T1000 (cell line): ENCODE measurements around the gene ALK.
A peak's percentile ranks its signal among the peaks of the same experiment; 100 is the strongest.

Source experiments
- DNase-seq: peaks from one replicate; lab custom pipeline; 2025; ENCODE audit warnings: mixed read lengths; lab: John Stamatoyannopoulos, UW

ALK gene

DNA sequence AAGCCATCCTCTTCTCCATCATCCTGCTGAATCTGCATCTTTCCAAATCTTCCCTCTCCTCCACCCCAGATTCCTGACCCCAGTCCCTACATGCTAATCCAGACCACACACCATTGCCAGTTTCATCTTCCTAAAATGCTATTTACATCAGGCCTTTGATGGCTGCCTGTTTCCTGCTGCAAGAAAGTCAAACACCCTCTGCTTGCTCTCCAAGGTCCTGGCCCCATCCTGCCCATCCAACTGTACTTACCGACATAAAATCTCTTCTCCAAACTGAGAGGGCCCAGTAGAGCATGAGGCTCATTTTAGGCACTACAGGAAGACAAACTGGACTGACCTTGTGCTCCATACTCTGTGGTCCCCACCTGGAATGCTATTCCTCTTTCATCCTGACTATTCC is 19.0 kb downstream of the ALK start:
- DNase-seq, result no peak

DNA sequence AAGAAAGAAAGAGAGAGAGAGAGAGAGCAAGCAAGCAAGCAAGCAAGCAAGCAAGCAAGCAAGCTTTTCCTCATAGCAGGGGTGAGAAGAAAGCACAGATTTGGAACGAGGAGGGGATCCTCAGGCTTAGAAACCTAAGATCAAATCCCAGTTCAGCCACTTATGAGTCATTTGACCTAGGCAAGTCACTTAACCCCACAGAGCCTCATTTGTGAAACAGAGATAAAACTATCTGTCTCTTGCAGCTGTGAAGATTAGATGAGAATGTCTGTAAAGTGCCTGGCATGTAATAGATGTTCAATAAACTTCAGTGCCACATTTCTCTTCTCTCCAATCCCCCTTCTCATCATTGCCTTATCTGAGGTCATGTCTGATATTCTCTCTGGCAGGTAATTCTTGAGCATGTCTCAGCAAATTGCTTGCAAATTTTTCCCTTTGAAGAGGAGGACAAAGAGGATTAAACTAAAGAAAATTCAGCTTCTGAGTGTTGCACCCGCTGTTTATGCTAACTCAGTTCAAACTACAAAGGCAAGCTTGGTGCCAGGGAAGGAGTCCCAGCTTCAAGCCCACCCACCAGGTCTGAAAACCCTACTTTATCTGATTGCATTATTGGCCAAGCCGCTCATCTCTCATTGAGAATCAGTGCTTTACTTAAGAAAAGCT is 20.3 kb downstream of the ALK start:
- no peak for DNase-seq

DNA sequence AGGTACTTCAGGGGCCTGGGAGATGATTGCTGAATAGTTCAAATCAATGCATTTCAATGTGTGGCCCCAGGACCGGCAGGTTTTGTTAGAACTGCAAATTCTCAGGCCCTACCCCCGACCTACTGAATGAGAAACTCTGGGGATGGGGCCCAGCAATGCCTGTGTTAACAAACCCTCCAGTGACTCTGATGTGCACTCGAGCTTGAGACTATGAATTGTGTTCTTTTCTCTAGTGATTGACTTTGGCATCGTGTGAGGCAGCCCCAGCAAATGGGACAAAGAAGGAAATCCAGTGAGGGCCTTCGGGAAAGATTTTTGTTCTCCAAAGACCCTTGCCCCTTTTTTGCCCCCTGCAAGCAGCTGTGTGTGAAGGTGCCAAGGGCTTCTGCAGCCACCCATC is 22.4 kb downstream of the ALK start:
- no peak for DNase-seq

DNA sequence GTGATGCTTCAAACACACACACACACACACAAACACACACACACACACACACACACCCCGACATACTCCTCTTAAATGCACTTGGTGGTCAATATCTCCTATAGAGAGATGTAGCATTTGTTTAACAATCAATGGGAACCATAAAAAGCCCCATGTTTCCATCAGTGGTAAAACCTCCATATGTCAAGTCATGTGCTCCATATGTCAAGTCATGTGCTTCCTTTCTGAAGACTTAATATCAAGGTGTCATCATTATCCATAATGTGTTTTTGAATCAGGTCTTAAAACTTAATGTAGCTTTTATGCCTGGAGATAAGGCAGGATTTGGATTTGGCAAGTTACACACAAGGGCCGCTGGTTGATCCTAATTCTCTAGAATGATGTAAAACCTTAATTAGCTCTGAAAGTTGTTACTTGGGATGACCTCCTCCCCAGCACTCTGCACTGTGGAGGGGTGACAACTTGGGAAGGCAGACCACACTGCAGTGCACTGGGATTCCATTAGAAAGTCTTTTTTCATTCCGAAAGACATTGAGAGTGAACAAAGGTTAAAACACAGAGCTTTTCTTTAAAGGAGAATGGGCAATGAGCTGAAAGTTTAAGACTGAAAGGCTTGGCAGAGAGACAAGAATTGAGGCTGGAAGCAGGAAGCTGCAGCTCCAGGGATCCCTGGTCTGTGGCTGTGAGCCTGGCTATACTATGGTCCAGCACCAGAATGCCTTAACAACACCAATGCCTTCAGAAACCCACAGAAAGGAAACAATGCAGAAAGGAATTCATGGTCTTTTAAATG is 26.4 kb downstream of the ALK start:
- no peak for DNase-seq

DNA sequence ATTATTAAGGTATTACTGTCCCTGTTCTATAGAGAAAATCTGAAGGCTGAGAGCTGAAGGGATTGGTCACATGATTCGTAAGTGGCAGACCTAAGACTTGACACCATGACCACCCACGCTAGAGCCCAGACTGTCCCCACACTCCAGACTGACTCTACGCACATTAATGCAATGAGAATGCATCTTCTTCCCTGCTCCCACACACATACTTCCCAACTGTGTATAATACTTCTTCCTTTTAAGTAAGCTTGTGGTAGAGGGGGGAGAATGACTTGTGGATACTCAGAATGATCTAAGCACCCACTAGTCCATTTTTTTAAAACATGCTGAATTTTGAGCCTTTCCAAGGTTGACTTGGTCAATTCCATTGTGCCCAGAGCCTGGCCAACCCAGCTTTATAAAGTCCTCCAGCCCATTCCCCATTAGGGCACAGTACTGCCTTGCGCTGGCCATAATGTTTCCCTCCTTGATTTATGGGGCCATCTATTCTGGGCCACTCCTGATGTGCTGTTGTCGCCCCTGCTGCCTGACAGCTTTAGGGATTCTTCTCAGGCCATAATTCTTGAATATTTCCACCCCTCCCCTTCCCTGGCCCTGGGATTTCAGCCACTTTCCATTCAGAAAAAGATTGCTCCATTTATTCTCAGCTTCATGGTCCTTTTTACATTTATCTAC is 28.7 kb downstream of the ALK start:
- no peak for DNase-seq

DNA sequence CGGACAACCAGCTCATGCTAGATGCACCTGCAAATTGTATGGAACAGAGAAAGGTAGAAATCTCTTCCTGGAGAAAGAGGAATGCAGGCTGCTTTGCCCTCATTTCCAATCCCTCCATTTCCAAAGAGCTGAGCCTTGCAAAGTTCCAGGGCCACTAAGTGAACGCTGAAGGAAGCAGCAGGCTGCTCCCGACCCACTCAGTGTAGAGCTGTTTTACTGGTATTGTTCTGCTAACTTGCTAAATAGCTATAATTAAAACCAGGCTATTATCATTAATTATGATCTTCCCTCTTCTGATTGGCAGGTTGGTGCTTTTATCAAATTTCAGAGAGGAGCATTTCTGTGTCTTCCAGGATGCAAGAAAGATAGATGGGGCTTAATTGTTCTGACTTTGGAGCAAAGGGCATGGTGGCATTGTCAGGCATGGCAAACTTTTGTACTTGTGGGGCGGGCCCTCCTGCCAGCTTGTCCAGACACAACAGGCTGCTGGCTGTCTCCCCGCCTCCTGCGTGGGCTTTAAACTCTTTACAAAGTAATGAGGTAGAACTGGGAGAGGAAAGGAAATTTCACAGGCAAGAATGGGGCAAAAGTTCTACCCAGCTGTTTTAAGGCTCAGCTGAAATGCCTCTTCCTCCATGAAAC is 40.2 kb downstream of the ALK start:
- DNase-seq, result no peak

DNA sequence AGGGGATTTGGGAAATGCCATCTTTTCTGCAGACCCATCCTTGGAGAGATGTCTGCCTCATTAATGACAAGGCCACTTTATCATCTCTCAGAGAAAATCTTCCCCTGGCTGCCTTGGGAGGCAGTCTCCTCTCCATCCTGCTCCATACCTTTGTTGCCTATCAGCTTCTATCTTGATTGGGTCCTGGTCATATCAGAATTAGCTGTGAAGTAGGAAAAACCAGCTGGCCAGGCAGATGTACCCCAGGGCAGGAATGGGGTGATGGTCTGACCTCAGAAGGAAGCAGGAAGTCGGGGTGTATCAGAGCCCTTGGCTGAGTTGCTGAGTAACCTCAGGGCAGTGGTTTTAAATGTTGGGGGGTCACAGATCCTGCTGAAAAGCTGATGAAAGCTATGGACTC is 41.3 kb downstream of the ALK start:
- DNase-seq, result no peak

DNA sequence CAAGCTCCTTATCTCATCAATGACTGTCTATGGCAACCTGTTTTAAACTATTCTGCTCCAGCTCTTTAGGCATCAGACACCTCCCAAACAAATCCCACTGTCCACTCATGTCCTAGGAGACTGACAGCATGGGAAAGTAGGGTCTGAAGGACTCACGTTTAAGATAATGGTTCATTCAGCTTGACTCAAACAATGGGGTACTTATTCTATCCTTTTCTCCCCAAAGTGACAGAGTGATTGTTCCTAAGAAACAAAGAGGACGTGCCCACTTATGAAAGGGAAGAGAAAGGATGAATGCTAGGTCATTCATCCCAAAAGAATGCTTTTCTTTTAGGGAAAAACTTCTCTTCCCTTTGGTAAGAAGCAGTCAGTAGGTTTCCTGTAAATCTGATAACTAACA is 41.9 kb downstream of the ALK start:
- no peak for DNase-seq

DNA sequence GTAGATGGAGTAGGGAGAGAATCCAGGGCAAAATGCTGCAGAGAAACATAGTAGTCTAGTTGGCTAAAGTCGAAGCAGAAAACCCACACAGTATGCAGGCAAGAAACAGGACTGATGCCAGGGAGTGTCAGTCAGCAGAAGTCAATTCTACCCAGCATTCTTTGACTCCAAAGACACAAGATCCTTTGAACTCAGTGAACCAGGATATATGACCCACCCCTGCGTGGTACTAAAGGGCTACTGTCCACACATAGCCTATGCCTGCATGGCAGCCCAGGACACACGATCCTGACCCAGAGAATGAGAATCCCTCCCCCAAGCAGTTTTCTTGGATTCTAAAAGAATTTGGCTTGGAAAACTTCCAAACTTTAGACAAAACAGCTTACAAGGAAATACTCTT is 42.5 kb downstream of the ALK start:
- DNase-seq, result no peak

DNA sequence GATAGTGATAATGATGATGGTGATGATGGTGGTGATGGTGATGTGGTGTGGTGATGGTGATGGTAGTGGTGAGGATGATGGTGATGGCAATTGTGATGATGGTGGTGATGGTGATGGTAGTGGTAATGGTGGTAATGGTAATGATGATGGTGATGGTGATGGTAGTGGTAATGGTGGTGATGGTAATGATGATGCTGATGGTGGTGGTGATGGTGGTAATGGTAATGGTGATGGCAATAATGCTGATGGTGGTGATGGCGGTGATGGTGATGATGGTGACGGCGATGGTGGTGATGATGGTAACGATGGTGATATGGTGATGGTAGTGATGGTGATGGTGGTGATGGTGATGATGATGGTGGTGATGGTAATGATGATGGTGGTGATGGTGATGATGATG is 45.0 kb downstream of the ALK start:
- no peak for DNase-seq

DNA sequence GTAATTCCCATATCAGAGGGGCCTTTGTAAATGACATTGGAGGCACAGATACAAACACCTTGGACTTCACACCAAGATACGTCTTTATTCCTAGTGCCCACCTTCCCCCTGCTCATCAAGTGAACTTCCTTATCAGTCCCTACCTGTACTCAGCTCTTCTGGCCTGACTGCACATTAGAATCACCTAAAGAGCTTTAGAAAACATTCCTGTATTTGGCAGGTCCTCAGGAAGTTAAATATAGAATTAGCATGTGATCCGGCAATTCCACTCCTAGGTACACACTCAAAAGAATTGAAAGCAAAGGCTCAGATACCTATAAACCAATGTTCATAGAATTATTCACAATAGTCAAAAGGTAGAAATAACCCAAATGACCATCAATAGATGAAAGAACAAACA is 46.6 kb downstream of the ALK start:
- DNase-seq, result no peak

DNA sequence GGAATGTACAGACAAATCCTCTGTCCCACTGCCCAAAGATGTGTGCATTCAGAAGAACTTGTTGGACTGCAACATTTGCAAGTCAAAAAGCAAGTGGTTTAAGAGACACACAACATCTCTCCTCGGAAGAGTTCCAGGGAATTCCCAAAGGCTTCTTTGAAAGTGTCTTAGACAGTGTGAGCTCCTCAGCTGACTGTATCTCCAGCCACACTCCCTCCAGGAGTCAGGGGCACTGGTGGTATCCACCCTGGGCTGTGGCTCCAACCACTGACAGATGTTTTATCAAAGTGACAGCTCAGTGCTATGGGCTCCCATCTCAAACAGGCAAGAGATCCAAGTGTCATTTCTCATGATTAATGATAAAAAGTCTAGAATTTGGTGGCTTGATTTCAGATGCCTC is 48.5 kb downstream of the ALK start:
- DNase-seq, result no peak

DNA sequence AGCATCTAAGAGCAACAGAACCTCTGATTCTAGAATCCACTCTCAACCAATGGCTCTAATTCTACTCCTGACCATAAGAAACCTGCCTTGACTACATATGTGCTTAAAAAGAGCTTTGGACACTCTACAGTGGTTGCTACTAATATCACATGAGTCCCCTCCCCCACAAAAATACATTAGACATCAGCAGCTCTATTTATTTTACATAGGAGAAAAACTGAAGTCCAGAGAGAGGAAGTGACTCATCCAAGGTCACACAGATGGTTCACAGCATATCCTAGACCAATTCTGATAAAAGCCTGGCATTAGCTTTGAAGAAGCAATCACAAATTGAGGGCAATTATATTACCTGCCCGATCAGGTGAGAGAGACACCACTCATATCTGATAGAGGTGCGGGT is 49.8 kb downstream of the ALK start:
- no peak for DNase-seq

DNA sequence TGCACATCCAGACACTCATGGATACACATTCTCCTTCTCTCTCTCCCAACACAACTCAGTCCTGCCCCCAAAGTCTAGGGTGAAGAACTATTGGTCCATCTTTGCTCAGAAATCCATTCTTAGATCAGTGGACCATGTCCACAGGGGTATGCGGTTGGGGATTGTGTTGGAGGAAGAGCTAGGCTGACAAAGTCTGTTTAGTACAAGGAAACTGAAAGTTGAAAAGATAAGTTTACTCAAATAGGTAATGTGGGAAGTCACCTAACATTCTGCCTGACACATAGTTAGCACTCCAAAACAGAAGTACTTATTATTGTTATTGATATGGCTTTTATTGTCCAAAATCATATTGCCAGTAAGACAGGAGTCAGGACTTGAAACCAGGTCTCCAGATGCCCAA is 55.9 kb downstream of the ALK start:
- DNase-seq, result no peak

DNA sequence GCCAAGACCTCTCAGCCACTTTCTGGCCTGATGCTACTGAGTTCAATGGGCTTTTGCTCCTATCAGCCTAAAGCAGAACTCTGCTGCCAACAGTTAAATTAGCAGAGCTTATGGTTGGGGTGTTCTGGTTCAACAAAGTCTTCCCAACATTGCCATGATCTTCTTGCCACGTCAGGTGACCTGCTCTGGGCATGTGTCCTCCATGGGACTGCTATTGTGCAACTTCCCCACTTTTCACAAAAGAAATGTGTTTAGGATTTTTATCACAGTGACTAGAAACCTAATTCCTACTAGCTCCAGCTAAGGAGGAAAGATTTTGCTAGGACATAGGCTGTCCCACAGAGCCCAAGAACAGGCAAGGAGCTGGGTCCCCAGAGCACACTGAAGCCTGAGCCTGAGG is 56.4 kb downstream of the ALK start:
- no peak for DNase-seq

DNA sequence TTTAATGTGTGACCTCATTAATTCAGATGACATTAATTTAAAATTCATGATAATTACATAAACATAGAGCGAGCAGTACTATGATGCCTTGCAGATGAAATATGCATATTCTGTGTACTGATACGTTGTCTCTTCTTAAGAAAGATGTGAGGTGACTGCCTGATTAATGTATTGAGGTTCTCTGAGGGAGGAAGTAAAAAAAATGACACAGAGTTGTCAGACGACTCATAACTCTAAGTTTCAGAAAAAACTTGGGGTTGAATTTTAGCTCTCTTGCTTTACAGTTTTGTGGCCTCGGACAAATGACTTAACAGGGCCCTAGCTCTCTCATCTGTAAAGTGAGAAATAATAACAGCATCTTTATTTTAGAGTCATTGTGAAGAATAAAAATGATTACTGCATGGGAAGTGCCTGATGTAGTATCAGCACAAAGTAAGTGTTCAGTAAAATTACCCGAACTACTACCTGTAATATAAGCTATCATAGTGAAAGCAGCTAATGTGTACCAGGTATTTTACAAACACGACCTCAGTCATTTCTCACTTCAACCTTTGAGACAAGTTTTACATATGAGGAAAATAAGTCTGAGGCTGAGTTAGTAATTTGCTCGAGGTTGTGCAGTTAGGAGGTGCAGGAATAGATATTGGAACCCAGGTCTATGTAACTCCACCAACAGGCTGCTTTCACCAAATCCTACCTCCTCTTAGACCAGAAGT is 65.3 kb downstream of the ALK start:
- DNase-seq, result no peak

DNA sequence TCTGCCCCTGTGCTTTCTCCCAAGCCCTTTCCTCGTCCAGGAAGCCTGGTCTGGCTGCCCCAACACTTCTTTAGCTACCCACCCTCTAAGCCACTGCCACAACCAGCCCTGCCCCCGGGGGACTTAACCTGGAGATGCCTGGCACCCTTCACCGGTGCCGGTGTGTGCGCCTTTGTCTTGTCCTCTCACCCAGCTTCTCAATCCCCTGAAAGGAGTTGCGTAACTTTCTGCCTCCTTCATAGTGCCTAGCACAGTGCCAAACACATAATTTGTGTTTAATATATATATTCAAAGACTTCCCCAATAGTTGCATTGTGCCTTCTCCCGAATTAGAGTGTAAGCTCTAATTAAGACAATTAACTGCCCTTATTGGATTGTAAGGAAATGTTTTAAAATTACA is 70.6 kb downstream of the ALK start:
- no peak for DNase-seq

DNA sequence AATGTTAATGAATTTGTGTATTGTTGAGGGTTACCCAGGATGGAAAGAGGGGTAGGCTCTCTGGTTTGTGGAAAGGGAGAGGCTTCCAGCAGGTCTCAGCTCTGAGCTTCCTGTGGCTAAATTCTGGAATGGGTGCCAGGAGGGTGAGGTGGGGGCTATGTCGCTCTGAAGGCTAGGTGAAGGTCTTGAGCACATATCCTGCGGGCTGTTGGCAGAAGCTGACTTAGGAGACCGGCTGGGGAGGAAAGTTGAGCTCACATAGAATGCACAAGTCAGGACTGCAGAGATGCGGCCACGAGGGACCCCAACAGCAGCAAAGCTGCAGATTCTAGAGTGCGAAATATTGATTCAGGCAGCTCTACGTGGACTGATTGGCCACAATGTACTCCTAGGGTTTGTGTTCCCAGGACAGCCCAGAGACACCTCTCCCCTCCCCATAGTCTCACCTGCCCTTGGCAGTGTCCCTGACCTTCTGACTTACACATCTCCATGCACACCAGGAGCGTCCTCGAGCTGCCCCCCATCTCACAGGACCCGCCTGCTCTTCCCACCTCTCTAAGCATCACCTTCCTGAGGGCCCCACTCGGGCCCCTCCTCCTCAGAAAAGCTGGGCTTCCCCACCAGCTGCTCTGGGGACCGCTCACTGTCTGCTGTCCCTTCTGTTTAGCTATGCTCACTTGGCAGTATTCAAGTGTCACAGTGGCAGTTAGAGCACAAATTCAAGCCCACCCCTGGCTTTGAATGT is 72.6 kb downstream of the ALK start:
- DNase-seq, result no peak

DNA sequence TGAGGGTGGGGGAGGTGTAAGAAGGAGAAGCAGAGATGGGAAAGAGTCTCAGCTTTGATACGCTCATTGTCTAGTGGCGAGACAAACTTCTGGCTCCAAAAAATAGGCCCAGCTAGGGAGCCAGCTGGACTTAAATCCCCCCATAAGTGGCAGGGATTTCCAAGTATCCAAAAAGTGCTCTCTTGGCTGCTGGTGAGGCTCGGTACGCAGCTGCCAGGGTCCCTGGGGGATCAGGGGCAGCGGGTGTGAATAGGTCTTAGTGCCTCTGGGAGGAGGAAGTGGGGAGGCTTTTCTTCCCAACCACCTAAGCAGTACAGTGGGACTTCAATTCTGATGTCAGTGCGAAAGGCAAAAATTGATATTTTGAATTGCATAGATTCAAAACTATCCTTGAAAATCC is 73.5 kb downstream of the ALK start:
- no peak for DNase-seq

DNA sequence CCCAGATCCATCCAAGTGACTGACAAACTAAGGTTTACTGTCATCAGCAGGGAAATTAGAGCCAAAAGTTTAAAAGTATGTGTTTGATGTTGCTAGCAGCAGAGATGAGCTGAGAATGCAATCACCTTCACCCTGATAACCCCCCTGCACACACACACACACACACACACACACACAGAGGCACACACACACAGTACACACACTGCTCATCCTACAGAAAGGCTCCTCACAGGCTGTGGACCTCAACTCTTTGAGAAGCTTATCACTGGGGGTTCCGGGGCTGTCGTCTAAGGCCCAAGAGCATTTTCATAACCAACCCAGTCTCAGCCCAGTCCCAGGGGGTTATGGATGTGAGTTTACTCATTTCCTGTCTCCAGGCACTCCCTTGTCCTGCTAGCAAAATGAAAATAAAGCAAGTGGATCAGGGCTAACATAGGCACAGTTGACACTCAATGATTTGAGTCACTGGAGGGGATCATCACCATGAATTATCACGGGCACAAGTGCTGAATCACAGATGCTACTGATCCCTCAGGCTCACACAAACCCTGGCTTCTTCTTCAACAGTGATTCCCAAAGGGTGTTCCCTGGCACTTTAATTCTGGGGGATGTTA is 76.6 kb downstream of the ALK start:
- peak; percentile 24 for DNase-seq

DNA sequence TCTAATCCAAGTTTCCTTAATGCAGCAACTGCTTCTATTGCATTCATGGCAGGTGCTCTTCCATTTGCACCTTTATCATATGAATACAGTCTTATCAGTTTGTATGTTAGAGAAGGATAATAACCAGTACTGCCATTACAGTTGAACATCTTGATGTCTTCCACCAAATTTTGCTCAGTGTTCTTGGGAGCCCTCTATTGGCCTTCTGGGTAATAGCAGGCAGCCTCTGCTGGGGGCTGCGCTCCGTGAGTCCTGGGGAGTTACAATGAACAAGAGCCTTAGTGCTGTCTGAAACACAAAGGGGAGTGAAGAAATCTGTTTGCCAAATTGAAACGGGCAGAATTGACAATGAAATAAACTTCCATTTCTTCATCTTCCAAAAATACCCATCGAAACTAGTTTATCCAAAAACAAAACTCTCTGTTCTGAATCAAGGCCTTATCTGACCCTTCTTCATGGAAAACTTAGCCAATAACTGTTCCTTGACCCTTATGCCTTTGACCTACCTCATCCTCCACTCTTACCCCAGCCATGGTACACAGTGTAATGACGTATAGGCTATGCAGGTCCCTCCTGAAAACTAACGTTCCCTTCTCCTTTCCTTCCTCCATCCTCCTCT is 79.9 kb downstream of the ALK start:
- DNase-seq, result no peak
